ENCODE results near the gene BOLA2B. TPM values are rescaled to one million over a fixed set of nuclear protein-coding genes. Genes with fewer than 3 reads are reported as not detected.
"Not testable (repeated sequence)": the region's sequence is repeated elsewhere in the genome, so short reads cannot be mapped to it uniquely, and the experiment has no call there.

Gene BOLA2B
- total and polyA plus RNA-seq, 2 experiments from 2014 or later, result 124 to 211 TPM

- H4K20me1 ChIP-seq (ENCODE audit: insufficient read depth, poor library complexity, severe bottlenecking), result no peaks in the 10 kb centered on the region
Observed at GRCh38 chr16:30179195-30179594, 14.3 kb downstream of the BOLA2B start.

GRCh38 chr16:30176876-30177275, 16.6 kb downstream of the BOLA2B start:
- not testable (repeated sequence) for H3K27me3 ChIP-seq

More at GRCh38 chr16:30179195-30179594, 14.3 kb downstream of the BOLA2B start:
- H3K4me1 ChIP-seq (ENCODE audit: insufficient read depth), result no peaks in the 10 kb centered on the region
- no peaks in the 10 kb centered on the region for H3K27me3 ChIP-seq
- no peaks in the 10 kb centered on the region for H3K36me3 ChIP-seq (replicated peaks; ENCODE audit: insufficient read depth, low read depth)
- no peak overlapping the region for H3K27ac ChIP-seq
- TF ChIP-seq EZH2phosphoT487 (IDR thresholded peaks at IDR 0.05; ENCODE audit: low read depth, severe bottlenecking, unreplicated experiment) (no peak), EZH2 (IDR thresholded peaks at IDR 0.05; ENCODE audit: borderline replicate concordance) (no peak)
- TF ChIP-seq, protein P1, sequence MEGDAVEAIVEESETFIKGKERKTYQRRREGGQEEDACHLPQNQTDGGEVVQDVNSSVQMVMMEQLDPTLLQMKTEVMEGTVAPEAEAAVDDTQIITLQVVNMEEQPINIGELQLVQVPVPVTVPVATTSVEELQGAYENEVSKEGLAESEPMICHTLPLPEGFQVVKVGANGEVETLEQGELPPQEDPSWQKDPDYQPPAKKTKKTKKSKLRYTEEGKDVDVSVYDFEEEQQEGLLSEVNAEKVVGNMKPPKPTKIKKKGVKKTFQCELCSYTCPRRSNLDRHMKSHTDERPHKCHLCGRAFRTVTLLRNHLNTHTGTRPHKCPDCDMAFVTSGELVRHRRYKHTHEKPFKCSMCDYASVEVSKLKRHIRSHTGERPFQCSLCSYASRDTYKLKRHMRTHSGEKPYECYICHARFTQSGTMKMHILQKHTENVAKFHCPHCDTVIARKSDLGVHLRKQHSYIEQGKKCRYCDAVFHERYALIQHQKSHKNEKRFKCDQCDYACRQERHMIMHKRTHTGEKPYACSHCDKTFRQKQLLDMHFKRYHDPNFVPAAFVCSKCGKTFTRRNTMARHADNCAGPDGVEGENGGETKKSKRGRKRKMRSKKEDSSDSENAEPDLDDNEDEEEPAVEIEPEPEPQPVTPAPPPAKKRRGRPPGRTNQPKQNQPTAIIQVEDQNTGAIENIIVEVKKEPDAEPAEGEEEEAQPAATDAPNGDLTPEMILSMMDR (IDR thresholded peaks at IDR 0.05; ENCODE audit: poor library complexity), result no peak
- no peaks in the 10 kb centered on the region for H3K79me2 ChIP-seq
- H3K9me2 ChIP-seq (replicated peaks; ENCODE audit: insufficient read depth), result no peaks in the 10 kb centered on the region
- no peak overlapping the region for H2AFZ ChIP-seq
- no peaks in the 10 kb centered on the region for H3K9me3 ChIP-seq (ENCODE audit: low read depth)
- no peak overlapping the region for H3K4me3 ChIP-seq
- 92% methylated on average over 4 of the region's 4 CpGs for WGBS (ENCODE audit: low lambda C conversion rate, missing lambda C conversion rate)
- DNase-seq (ENCODE audit: low spot score), result no peak
- no peak overlapping the region for H3K4me2 ChIP-seq

DNA sequence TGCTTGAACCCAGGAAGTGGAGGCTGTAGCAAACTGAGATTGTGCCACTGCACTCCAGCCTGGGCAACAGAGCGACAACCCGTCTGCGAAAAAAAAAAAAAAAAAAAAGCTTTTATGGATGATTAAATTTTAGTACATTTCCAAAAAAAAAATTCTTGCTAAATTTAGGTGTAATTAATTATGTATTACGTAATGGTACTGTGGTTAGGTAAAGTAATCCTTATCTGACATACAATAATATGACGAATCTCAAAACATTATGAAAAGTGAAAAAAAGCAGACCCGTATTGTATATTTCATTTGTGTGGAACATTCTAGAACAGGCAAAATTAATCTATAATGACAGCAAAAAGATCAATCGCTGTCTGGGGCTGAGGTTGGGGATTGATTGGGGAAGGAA, 20.4 kb downstream of the BOLA2B start:
- Histone ChIP-seq H2AFZ (no peak overlapping the region), H3K27ac (no peak overlapping the region), H4K20me1 (ENCODE audit: insufficient read depth, poor library complexity, severe bottlenecking) (no peaks in the 10 kb centered on the region), H3K4me2 (no peak overlapping the region), H3K36me3 (replicated peaks; ENCODE audit: insufficient read depth, low read depth) (no peaks in the 10 kb centered on the region), H3K9me3 (ENCODE audit: low read depth) (no peaks in the 10 kb centered on the region), H3K9me2 (replicated peaks; ENCODE audit: insufficient read depth) (no peaks in the 10 kb centered on the region), H3K79me2 (no peaks in the 10 kb centered on the region), H3K4me3 (no peak overlapping the region), H3K4me1 (ENCODE audit: insufficient read depth) (no peaks in the 10 kb centered on the region), H3K27me3 (no peaks in the 10 kb centered on the region)
- no peak for DNase-seq (ENCODE audit: low spot score)
- TF ChIP-seq EZH2 (IDR thresholded peaks at IDR 0.05; ENCODE audit: borderline replicate concordance), result no peak
- 97% methylated on average over 7 of the region's 7 CpGs for WGBS (ENCODE audit: low lambda C conversion rate, missing lambda C conversion rate)

More at GRCh38 chr16:30176876-30177275, 16.6 kb downstream of the BOLA2B start:
- not testable (repeated sequence) for DNase-seq (ENCODE audit: low spot score); H3K36me3 ChIP-seq (replicated peaks; ENCODE audit: insufficient read depth, low read depth); H4K20me1 ChIP-seq (ENCODE audit: insufficient read depth, poor library complexity, severe bottlenecking); H3K79me2 ChIP-seq; H3K9me3 ChIP-seq (ENCODE audit: low read depth); H3K9me2 ChIP-seq (replicated peaks; ENCODE audit: insufficient read depth); H2AFZ ChIP-seq; H3K4me3 ChIP-seq; H3K4me1 ChIP-seq (ENCODE audit: insufficient read depth); H3K4me2 ChIP-seq; H3K27ac ChIP-seq
- 87% methylated on average over 6 of the region's 6 CpGs for WGBS (ENCODE audit: low lambda C conversion rate, missing lambda C conversion rate)

- not testable (repeated sequence) for H2AFZ ChIP-seq; H4K20me1 ChIP-seq (ENCODE audit: insufficient read depth, poor library complexity, severe bottlenecking); H3K27ac ChIP-seq; H3K27me3 ChIP-seq; H3K4me1 ChIP-seq (ENCODE audit: insufficient read depth); H3K36me3 ChIP-seq (replicated peaks; ENCODE audit: insufficient read depth, low read depth); H3K4me2 ChIP-seq; DNase-seq (ENCODE audit: low spot score); H3K9me3 ChIP-seq (ENCODE audit: low read depth); H3K9me2 ChIP-seq (replicated peaks; ENCODE audit: insufficient read depth); H3K4me3 ChIP-seq; H3K79me2 ChIP-seq
- no CpG with 5 or more reads among the region's 31 CpGs for WGBS (ENCODE audit: low lambda C conversion rate, missing lambda C conversion rate)
Observed at GRCh38 chr16:30170145-30170544, 23.3 kb downstream of the BOLA2B start.

- not testable (repeated sequence) for H3K4me3 ChIP-seq; H3K27me3 ChIP-seq; H3K4me2 ChIP-seq; H4K20me1 ChIP-seq (ENCODE audit: insufficient read depth, poor library complexity, severe bottlenecking); H3K36me3 ChIP-seq (replicated peaks; ENCODE audit: insufficient read depth, low read depth); H3K4me1 ChIP-seq (ENCODE audit: insufficient read depth); H3K9me3 ChIP-seq (ENCODE audit: low read depth); H3K79me2 ChIP-seq; H3K9me2 ChIP-seq (replicated peaks; ENCODE audit: insufficient read depth); DNase-seq (ENCODE audit: low spot score); H3K27ac ChIP-seq; H2AFZ ChIP-seq
- WGBS (ENCODE audit: low lambda C conversion rate, missing lambda C conversion rate), result no CpG with 5 or more reads among the region's 38 CpGs
Observed at GRCh38 chr16:30169416-30169815, 24.1 kb downstream of the BOLA2B start.

DNA sequence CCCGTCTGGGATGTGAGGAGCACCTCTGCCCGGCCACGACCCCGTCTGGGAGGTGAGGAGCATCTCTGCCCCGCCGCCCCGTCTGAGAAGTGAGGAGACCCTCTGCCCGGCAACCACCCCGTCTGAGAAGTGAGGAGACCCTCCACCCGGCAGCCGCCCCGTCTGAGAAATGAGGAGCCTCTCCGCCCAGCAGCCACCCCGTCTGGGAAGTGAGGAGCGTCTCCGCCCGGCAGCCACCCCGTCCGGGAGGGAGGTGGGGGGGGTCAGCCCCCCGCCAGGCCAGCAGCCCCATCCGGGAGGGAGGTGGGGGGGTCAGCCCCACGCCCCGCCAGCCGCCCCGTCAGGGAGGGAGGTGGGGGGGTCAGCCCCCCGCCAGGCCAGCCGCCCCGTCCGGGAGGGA, 24.7 kb downstream of the BOLA2B start:
- no CpG with 5 or more reads among the region's 29 CpGs for WGBS (ENCODE audit: low lambda C conversion rate, missing lambda C conversion rate)
- not testable (repeated sequence) for H3K36me3 ChIP-seq (replicated peaks; ENCODE audit: insufficient read depth, low read depth); H4K20me1 ChIP-seq (ENCODE audit: insufficient read depth, poor library complexity, severe bottlenecking); H3K79me2 ChIP-seq; H2AFZ ChIP-seq; H3K4me3 ChIP-seq; DNase-seq (ENCODE audit: low spot score); H3K4me2 ChIP-seq; H3K9me3 ChIP-seq (ENCODE audit: low read depth); H3K27me3 ChIP-seq; H3K4me1 ChIP-seq (ENCODE audit: insufficient read depth); H3K9me2 ChIP-seq (replicated peaks; ENCODE audit: insufficient read depth); H3K27ac ChIP-seq

Measured in hepatocyte (in vitro differentiated cells).